Measurements from ENCODE around the gene GRB2.
"Not testable (repeated sequence)": the region's sequence is repeated elsewhere in the genome, so short reads cannot be mapped to it uniquely, and the experiment has no call there.

The GRB2 gene

GRCh38 chr17:75371981-75372380 lies 33.5 kb downstream of the GRB2 start:
- Histone ChIP-seq H3K4me1 (ENCODE audit: control insufficient read depth in 5 of 5, insufficient read depth in 5 of 5, low read length in 5 of 5) (peaks cover 0 to 17% (median 10%) of the 10 kb centered on the region in 5 donors), H3K4me3 (ENCODE audit: low read depth in 1 of 5, low read length in 5 of 5) (no peak overlapping the region), H3K36me3 (ENCODE audit: control insufficient read depth in 5 of 5, insufficient read depth in 5 of 5, low read length in 5 of 5) (peaks cover 2 to 16% (median 10%) of the 10 kb centered on the region in 5 donors), H3K9ac (ENCODE audit: low read length in 5 of 5) (no peak overlapping the region), H3K27me3 (ENCODE audit: control insufficient read depth in 5 of 5, insufficient read depth in 4 of 5, low read length in 5 of 5) (no peaks in the 10 kb centered on the region), H3K27ac (ENCODE audit: low read depth, low read length) (no peak overlapping the region), H3K9me3 (ENCODE audit: control insufficient read depth in 5 of 5, low read length in 5 of 5) (no peaks in the 10 kb centered on the region)

DNA sequence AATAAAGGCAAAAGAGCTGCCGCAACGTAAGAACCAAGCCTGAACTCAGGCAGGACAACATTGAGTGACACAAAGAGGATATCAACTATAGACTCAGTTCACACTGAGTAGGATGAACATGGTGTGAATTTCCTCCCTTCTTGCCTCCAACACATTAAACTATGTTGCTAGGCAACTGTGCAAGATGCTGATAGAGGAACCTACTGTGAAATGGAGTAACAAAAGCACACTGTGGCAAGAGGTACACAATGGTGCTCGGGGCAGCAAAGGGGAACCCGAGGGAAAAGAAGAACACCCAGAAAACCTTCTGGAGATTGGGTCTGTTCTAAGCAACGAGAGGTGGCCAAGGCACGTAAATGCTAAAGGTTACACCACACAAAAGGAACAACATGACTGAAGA lies 34.1 kb downstream of the GRB2 start:
- H3K27ac ChIP-seq (ENCODE audit: low read depth, low read length) = no peak overlapping the region
- no peaks in the 10 kb centered on the region for H3K27me3 ChIP-seq (ENCODE audit: control insufficient read depth in 5 of 5, insufficient read depth in 4 of 5, low read length in 5 of 5)
- H3K9ac ChIP-seq (ENCODE audit: low read length in 5 of 5) = no peak overlapping the region
- peaks cover 0 to 20% (median 10%) of the 10 kb centered on the region in 5 donors for H3K4me1 ChIP-seq (ENCODE audit: control insufficient read depth in 5 of 5, insufficient read depth in 5 of 5, low read length in 5 of 5)
- H3K4me3 ChIP-seq (ENCODE audit: low read depth in 1 of 5, low read length in 5 of 5) = no peak overlapping the region
- H3K9me3 ChIP-seq (ENCODE audit: control insufficient read depth in 5 of 5, low read length in 5 of 5) = no peaks in the 10 kb centered on the region
- peaks cover under 1 to 13% (median 6%) of the 10 kb centered on the region in 5 donors for H3K36me3 ChIP-seq (ENCODE audit: control insufficient read depth in 5 of 5, insufficient read depth in 5 of 5, low read length in 5 of 5)

DNA sequence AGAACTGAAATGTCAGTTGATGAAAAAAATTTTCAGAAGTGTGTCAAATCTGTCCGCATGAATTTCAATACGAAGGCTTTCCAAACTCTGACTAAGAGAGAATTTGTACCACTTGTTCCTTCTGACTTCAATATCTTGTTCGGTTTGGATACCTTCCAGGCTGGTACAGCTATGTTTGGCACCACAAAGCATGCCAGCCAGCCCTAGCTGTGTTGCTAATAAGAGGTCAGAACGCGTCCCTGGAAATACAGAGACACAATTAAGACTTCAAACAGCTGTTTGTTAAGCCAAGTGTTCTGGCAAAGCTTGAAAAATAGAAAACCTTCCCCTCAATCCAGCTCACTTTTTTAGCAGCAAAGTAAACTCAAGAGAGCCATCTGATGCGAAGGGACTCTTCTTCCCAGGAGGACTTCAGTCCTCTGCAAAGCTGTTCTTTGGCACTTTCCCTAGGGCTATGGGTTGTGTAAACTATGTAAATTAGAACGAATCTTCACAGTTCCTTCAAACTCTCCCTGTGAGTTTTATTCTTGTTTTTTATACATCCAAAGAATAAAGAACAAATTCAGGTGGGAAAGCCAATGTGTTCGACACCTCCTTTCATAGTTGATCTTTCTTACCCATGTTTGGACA lies 35.1 kb downstream of the GRB2 start:
- no peak overlapping the region for H3K9ac ChIP-seq (ENCODE audit: low read length in 5 of 5)
- H3K9me3 ChIP-seq (ENCODE audit: control insufficient read depth in 5 of 5, low read length in 5 of 5) = no peaks in the 10 kb centered on the region
- H3K27ac ChIP-seq (ENCODE audit: low read depth, low read length) = no peak overlapping the region
- peaks cover 0 to 23% (median 13%) of the 10 kb centered on the region in 5 donors for H3K4me1 ChIP-seq (ENCODE audit: control insufficient read depth in 5 of 5, insufficient read depth in 5 of 5, low read length in 5 of 5)
- no peak overlapping the region for H3K4me3 ChIP-seq (ENCODE audit: low read depth in 1 of 5, low read length in 5 of 5)
- H3K27me3 ChIP-seq (ENCODE audit: control insufficient read depth in 5 of 5, insufficient read depth in 4 of 5, low read length in 5 of 5) = no peaks in the 10 kb centered on the region
- H3K36me3 ChIP-seq (ENCODE audit: control insufficient read depth in 5 of 5, insufficient read depth in 5 of 5, low read length in 5 of 5) = peaks cover 0 to 11% (median 6%) of the 10 kb centered on the region in 5 donors

- peaks cover under 1 to 30% (median 17%) of the 10 kb centered on the region in 5 donors for H3K4me1 ChIP-seq (ENCODE audit: control insufficient read depth in 5 of 5, insufficient read depth in 5 of 5, low read length in 5 of 5)
- not testable (repeated sequence) for H3K9ac ChIP-seq (ENCODE audit: low read length in 5 of 5); H3K27ac ChIP-seq (ENCODE audit: low read depth, low read length); H3K36me3 ChIP-seq (ENCODE audit: control insufficient read depth in 5 of 5, insufficient read depth in 5 of 5, low read length in 5 of 5); H3K4me3 ChIP-seq (ENCODE audit: low read depth in 1 of 5, low read length in 5 of 5); H3K27me3 ChIP-seq (ENCODE audit: control insufficient read depth in 5 of 5, insufficient read depth in 4 of 5, low read length in 5 of 5); H3K9me3 ChIP-seq (ENCODE audit: control insufficient read depth in 5 of 5, low read length in 5 of 5)
Observed at GRCh38 chr17:75367838-75368789, 37.4 kb downstream of the GRB2 start.

DNA sequence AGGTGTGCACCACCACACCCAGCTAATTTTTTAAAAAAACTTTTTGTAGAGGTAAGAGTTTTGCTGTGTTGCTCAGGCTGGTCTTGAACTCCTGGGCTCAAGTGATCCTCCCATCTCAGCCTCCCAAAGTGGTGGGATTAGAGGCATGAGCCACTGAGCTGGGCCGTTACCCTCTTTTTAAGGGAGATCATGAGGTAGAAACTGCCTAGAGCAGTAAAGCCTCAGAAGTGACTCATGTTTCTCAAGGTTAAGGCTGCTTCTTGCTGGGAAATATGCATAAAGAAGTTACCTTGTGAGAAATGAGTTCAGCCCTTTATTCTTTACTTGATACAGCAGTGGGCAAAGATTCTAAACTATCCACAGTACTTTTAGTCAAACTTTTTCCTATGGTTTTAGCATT lies 38.2 kb downstream of the GRB2 start:
- Histone ChIP-seq H3K9ac (ENCODE audit: low read length in 5 of 5) (no peak overlapping the region), H3K27me3 (ENCODE audit: control insufficient read depth in 5 of 5, insufficient read depth in 4 of 5, low read length in 5 of 5) (no peaks in the 10 kb centered on the region), H3K9me3 (ENCODE audit: control insufficient read depth in 5 of 5, low read length in 5 of 5) (no peaks in the 10 kb centered on the region), H3K36me3 (ENCODE audit: control insufficient read depth in 5 of 5, insufficient read depth in 5 of 5, low read length in 5 of 5) (no peaks in the 10 kb centered on the region), H3K27ac (ENCODE audit: low read depth, low read length) (no peak overlapping the region), H3K4me3 (ENCODE audit: low read depth in 1 of 5, low read length in 5 of 5) (no peak overlapping the region), H3K4me1 (ENCODE audit: control insufficient read depth in 5 of 5, insufficient read depth in 5 of 5, low read length in 5 of 5) (peaks cover 2 to 38% (median 24%) of the 10 kb centered on the region in 5 donors)

DNA sequence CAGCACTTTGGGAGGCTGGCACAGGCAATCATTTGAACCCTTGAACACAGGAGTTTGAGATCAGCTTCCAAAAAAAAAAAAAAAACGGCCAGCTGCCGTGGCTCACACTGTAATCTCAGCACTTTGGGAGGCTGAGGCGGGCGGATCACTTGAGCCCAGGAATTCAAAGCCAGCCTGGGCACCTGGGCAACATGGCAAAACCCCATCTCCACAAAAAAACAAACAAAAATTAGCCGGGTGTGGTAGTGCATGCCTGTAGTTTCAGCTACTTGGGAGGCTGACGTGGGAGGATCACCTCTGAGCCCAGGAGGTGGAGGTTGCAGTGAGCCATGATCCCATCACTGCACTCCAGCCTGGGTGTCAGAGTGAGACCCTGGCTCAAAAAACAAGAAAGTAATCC lies 39.0 kb downstream of the GRB2 start:
- Histone ChIP-seq H3K4me3 (ENCODE audit: low read depth in 1 of 5, low read length in 5 of 5) (no peak overlapping the region), H3K27ac (ENCODE audit: low read depth, low read length) (no peak overlapping the region)

DNA sequence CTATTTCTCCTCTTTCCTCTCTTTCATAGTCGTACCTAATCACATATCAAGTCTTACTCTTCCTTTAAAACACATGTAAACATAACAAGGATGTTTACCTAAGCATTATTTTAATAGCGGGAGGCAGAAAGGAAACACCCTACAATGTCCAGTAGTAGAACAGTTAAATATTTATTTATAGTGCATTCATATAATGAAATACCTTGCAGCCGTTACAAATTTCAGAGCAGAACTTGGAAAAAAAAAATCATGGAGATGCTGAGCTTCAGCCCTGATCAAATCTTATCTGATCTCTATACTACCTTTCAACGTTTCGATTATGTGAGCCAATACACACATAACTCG lies 39.6 kb downstream of the GRB2 start:
- Histone ChIP-seq H3K27me3 (ENCODE audit: control insufficient read depth in 5 of 5, insufficient read depth in 4 of 5, low read length in 5 of 5) (no peaks in the 10 kb centered on the region), H3K9me3 (ENCODE audit: control insufficient read depth in 5 of 5, low read length in 5 of 5) (no peaks in the 10 kb centered on the region), H3K9ac (ENCODE audit: low read length in 5 of 5) (no peak overlapping the region), H3K4me3 (ENCODE audit: low read depth in 1 of 5, low read length in 5 of 5) (no peak overlapping the region), H3K4me1 (ENCODE audit: control insufficient read depth in 5 of 5, insufficient read depth in 5 of 5, low read length in 5 of 5) (peaks cover 2 to 41% (median 30%) of the 10 kb centered on the region in 5 donors), H3K27ac (ENCODE audit: low read depth, low read length) (no peak overlapping the region), H3K36me3 (ENCODE audit: control insufficient read depth in 5 of 5, insufficient read depth in 5 of 5, low read length in 5 of 5) (no peaks in the 10 kb centered on the region)

More for the DNA sequence above, 39.0 kb downstream of the GRB2 start:
- Histone ChIP-seq H3K36me3 (ENCODE audit: control insufficient read depth in 5 of 5, insufficient read depth in 5 of 5, low read length in 5 of 5) (no peaks in the 10 kb centered on the region), H3K27me3 (ENCODE audit: control insufficient read depth in 5 of 5, insufficient read depth in 4 of 5, low read length in 5 of 5) (no peaks in the 10 kb centered on the region), H3K4me1 (ENCODE audit: control insufficient read depth in 5 of 5, insufficient read depth in 5 of 5, low read length in 5 of 5) (peaks cover 2 to 37% (median 25%) of the 10 kb centered on the region in 5 donors), H3K9me3 (ENCODE audit: control insufficient read depth in 5 of 5, low read length in 5 of 5) (no peaks in the 10 kb centered on the region), H3K9ac (ENCODE audit: low read length in 5 of 5) (no peak overlapping the region)

- H3K9ac ChIP-seq (ENCODE audit: low read length in 5 of 5) = no peak overlapping the region
- no peaks in the 10 kb centered on the region for H3K36me3 ChIP-seq (ENCODE audit: control insufficient read depth in 5 of 5, insufficient read depth in 5 of 5, low read length in 5 of 5)
- no peaks in the 10 kb centered on the region for H3K27me3 ChIP-seq (ENCODE audit: control insufficient read depth in 5 of 5, insufficient read depth in 4 of 5, low read length in 5 of 5)
- H3K27ac ChIP-seq (ENCODE audit: low read depth, low read length) = no peak overlapping the region
- H3K4me1 ChIP-seq (ENCODE audit: control insufficient read depth in 5 of 5, insufficient read depth in 5 of 5, low read length in 5 of 5) = peaks cover 4 to 44% (median 33%) of the 10 kb centered on the region in 5 donors
- H3K9me3 ChIP-seq (ENCODE audit: control insufficient read depth in 5 of 5, low read length in 5 of 5) = no peaks in the 10 kb centered on the region
- no peak overlapping the region for H3K4me3 ChIP-seq (ENCODE audit: low read depth in 1 of 5, low read length in 5 of 5)
Observed at GRCh38 chr17:75365009-75365930, 40.2 kb downstream of the GRB2 start.

GRCh38 chr17:75364078-75364477 lies 41.4 kb downstream of the GRB2 start:
- no peak overlapping the region for H3K9ac ChIP-seq (ENCODE audit: low read length in 5 of 5)
- H3K4me1 ChIP-seq (ENCODE audit: control insufficient read depth in 5 of 5, insufficient read depth in 5 of 5, low read length in 5 of 5) = peaks cover 4 to 41% (median 30%) of the 10 kb centered on the region in 5 donors
- no peak overlapping the region for H3K4me3 ChIP-seq (ENCODE audit: low read depth in 1 of 5, low read length in 5 of 5)
- no peaks in the 10 kb centered on the region for H3K27me3 ChIP-seq (ENCODE audit: control insufficient read depth in 5 of 5, insufficient read depth in 4 of 5, low read length in 5 of 5)
- H3K27ac ChIP-seq (ENCODE audit: low read depth, low read length) = no peak overlapping the region
- no peaks in the 10 kb centered on the region for H3K9me3 ChIP-seq (ENCODE audit: control insufficient read depth in 5 of 5, low read length in 5 of 5)
- H3K36me3 ChIP-seq (ENCODE audit: control insufficient read depth in 5 of 5, insufficient read depth in 5 of 5, low read length in 5 of 5) = no peaks in the 10 kb centered on the region
